ENCODE data around the gene GPC4. TPM values are rescaled to one million over a fixed set of nuclear protein-coding genes. Genes with fewer than 3 reads are reported as not detected.

Gene GPC4
- total and polyA plus RNA-seq, 2 donors (not counting 3 experiments of a cell fraction or from before 2014, with no cell fraction given): 0.20 TPM; not detected in 1

- FAIRE-seq (peak; percentile 8), DNase-seq (ENCODE audit: low read depth, low spot score) (no peak)
- Histone ChIP-seq H3K4me2 (ENCODE audit: insufficient read depth, low read length) (no peak overlapping the region), H2AFZ (ENCODE audit: low read depth, low read length) (no peak overlapping the region), H3K4me1 (ENCODE audit: control insufficient read depth, extremely low read depth, insufficient read depth, low read length) (no peaks in the 10 kb centered on the region), H3K79me2 (ENCODE audit: control insufficient read depth, insufficient read depth, low read length) (no peaks in the 10 kb centered on the region), H4K20me1 (replicated peaks; ENCODE audit: control insufficient read depth, extremely low read depth, insufficient read depth, low read length) (no peaks in the 10 kb centered on the region), H3K27me3 (ENCODE audit: control insufficient read depth in 2 of 2, insufficient read depth in 2 of 2, low read length in 2 of 2) (no peaks in the 10 kb centered on the region), H3K9me3 (replicated peaks; ENCODE audit: control insufficient read depth, insufficient read depth, low read length) (no peaks in the 10 kb centered on the region), H3K36me3 (ENCODE audit: control insufficient read depth in 2 of 2, extremely low read depth in 1 of 2, insufficient read depth in 2 of 2, low read length in 2 of 2) (no peaks in the 10 kb centered on the region), H3K9ac (replicated peaks; ENCODE audit: extremely low read depth, insufficient read depth, low read length) (no peak overlapping the region), H3K9me1 (replicated peaks; ENCODE audit: control insufficient read depth, extremely low read depth, insufficient read depth, low read length) (no peaks in the 10 kb centered on the region), H3K4me3 (replicated peaks in 1 of 3; ENCODE audit: insufficient read depth in 1 of 3, low read depth in 1 of 3, low read length in 3 of 3) (no peak overlapping the region), H3K27ac (ENCODE audit: insufficient read depth, low read depth, low read length) (no peak overlapping the region)
- dilution Hi-C loops (cut with MboI; ENCODE audit: extremely low pct_ligation_motif_present, low sequenced_read_pairs) (no loop called here), intact Hi-C loops (cut with micrococcal nuclease) (no loop called here)
- ChIA-PET POLR2A (no interaction called here), CTCF (no interaction called here)
- BruUV-seq (replicated peaks): no TSS peak
- TF ChIP-seq POLR2AphosphoS5 (IDR thresholded peaks at IDR 0.05; ENCODE audit: insufficient read depth, low read depth, low read length) (no peak), EZH2 (IDR thresholded peaks at IDR 0.05; ENCODE audit: borderline replicate concordance, low read depth, low read length, severe bottlenecking) (no peak), JUN (IDR thresholded peaks at IDR 0.05; ENCODE audit: borderline replicate concordance, insufficient read depth, insufficient read length, low read depth) (no peak), POLR2A (IDR thresholded peaks at IDR 0.05; ENCODE audit: low read depth, low read length) (no peak)
Measured at GRCh38 chrX:133394765-133395164, 20.5 kb downstream of the GPC4 start.

GRCh38 chrX:133392671-133393070, 22.6 kb downstream of the GPC4 start:
- POLR2A ChIA-PET: no interaction called here
- BruUV-seq (replicated peaks): no TSS peak
- H3K36me3 ChIP-seq (ENCODE audit: control insufficient read depth in 2 of 2, extremely low read depth in 1 of 2, insufficient read depth in 2 of 2, low read length in 2 of 2): no peaks in the 10 kb centered on the region

More at GRCh38 chrX:133392671-133393070, 22.6 kb downstream of the GPC4 start:
- intact Hi-C loops (cut with micrococcal nuclease): no loop called here
- Histone ChIP-seq H3K79me2 (ENCODE audit: control insufficient read depth, insufficient read depth, low read length) (no peaks in the 10 kb centered on the region), H3K4me2 (ENCODE audit: insufficient read depth, low read length) (no peak overlapping the region), H3K9ac (replicated peaks; ENCODE audit: extremely low read depth, insufficient read depth, low read length) (no peak overlapping the region), H3K4me3 (replicated peaks in 1 of 3; ENCODE audit: insufficient read depth in 1 of 3, low read depth in 1 of 3, low read length in 3 of 3) (no peak overlapping the region), H3K9me1 (replicated peaks; ENCODE audit: control insufficient read depth, extremely low read depth, insufficient read depth, low read length) (no peaks in the 10 kb centered on the region), H2AFZ (ENCODE audit: low read depth, low read length) (no peak overlapping the region), H3K9me3 (replicated peaks; ENCODE audit: control insufficient read depth, insufficient read depth, low read length) (no peaks in the 10 kb centered on the region), H3K27me3 (ENCODE audit: control insufficient read depth in 2 of 2, insufficient read depth in 2 of 2, low read length in 2 of 2) (no peaks in the 10 kb centered on the region), H3K27ac (ENCODE audit: insufficient read depth, low read depth, low read length) (no peak overlapping the region), H3K4me1 (ENCODE audit: control insufficient read depth, extremely low read depth, insufficient read depth, low read length) (no peaks in the 10 kb centered on the region), H4K20me1 (replicated peaks; ENCODE audit: control insufficient read depth, extremely low read depth, insufficient read depth, low read length) (no peaks in the 10 kb centered on the region)
- TF ChIP-seq POLR2AphosphoS5 (IDR thresholded peaks at IDR 0.05; ENCODE audit: insufficient read depth, low read depth, low read length) (no peak), JUN (IDR thresholded peaks at IDR 0.05; ENCODE audit: borderline replicate concordance, insufficient read depth, insufficient read length, low read depth) (no peak), CTCF (IDR thresholded peaks at IDR 0.05; ENCODE audit: extremely low read depth in 1 of 2, insufficient read depth in 1 of 2, low read depth in 1 of 2, low read length in 2 of 2) (no peak), GATA2 (IDR thresholded peaks at IDR 0.05; ENCODE audit: insufficient read depth, insufficient read length, low read depth, low read length) (no peak), MAX (IDR thresholded peaks at IDR 0.05; ENCODE audit: insufficient read depth, insufficient read length) (no peak), MYC (IDR thresholded peaks at IDR 0.05; ENCODE audit: low read depth, low read length) (no peak), EZH2 (IDR thresholded peaks at IDR 0.05; ENCODE audit: borderline replicate concordance, low read depth, low read length, severe bottlenecking) (no peak), POLR2A (IDR thresholded peaks at IDR 0.05; ENCODE audit: low read depth, low read length) (no peak), FOS (IDR thresholded peaks at IDR 0.05; ENCODE audit: borderline replicate concordance, insufficient read depth, low read length) (no peak)
- no peak for FAIRE-seq
- dilution Hi-C loops (cut with MboI; ENCODE audit: extremely low pct_ligation_motif_present, low sequenced_read_pairs): no loop called here
- CTCF ChIA-PET: no interaction called here
- DNase-seq (ENCODE audit: low read depth, low spot score): no peak

All from endothelial cell of umbilical vein (primary cell).